ENCODE results near the gene LHB. TPM values are rescaled to one million over a fixed set of nuclear protein-coding genes. Genes with fewer than 3 reads are reported as not detected.
A peak's percentile ranks its signal among the peaks of the same experiment; 100 is the strongest.
"Not testable (repeated sequence)": the region's sequence is repeated elsewhere in the genome, so short reads cannot be mapped to it uniquely, and the experiment has no call there.

LHB gene
- total and polyA plus RNA-seq, 2 donors (not counting 3 experiments of a cell fraction or from before 2014, with no cell fraction given): 1.3 TPM; not detected in 1

GRCh38 chr19:49031642-49032301 is 14.9 kb upstream of the LHB start, which contains the start of gene CGB2:
Gene CGB2, plus strand, starts transcription at chr19:49031890. Its CDS starts 206 bp downstream, at chr19:49032096.
- CTCF ChIA-PET: interaction anchor here (1.0 kb wide), 1 partner anchor 12 kb away, joined by 3 read pairs; no protein-coding TSS in a partner anchor
- H3K4me2 ChIP-seq (ENCODE audit: insufficient read depth, low read length); H3K4me1 ChIP-seq (ENCODE audit: control insufficient read depth, extremely low read depth, insufficient read depth, low read length); H3K79me2 ChIP-seq (ENCODE audit: control insufficient read depth, insufficient read depth, low read length); H3K27ac ChIP-seq (ENCODE audit: insufficient read depth, low read depth, low read length); intact Hi-C loops (cut with micrococcal nuclease); H3K4me3 ChIP-seq (replicated peaks in 1 of 3; ENCODE audit: insufficient read depth in 1 of 3, low read depth in 1 of 3, low read length in 3 of 3); H3K36me3 ChIP-seq (ENCODE audit: control insufficient read depth in 2 of 2, extremely low read depth in 1 of 2, insufficient read depth in 2 of 2, low read length in 2 of 2); H3K27me3 ChIP-seq (ENCODE audit: control insufficient read depth in 2 of 2, insufficient read depth in 2 of 2, low read length in 2 of 2); H4K20me1 ChIP-seq (replicated peaks; ENCODE audit: control insufficient read depth, extremely low read depth, insufficient read depth, low read length); H3K9me1 ChIP-seq (replicated peaks; ENCODE audit: control insufficient read depth, extremely low read depth, insufficient read depth, low read length); dilution Hi-C loops (cut with MboI; ENCODE audit: extremely low pct_ligation_motif_present, low sequenced_read_pairs); H3K9ac ChIP-seq (replicated peaks; ENCODE audit: extremely low read depth, insufficient read depth, low read length); H3K9me3 ChIP-seq (replicated peaks; ENCODE audit: control insufficient read depth, insufficient read depth, low read length); BruUV-seq (replicated peaks); H2AFZ ChIP-seq (ENCODE audit: low read depth, low read length); DNase-seq (ENCODE audit: low read depth, low spot score); FAIRE-seq; POLR2A ChIA-PET: not testable (repeated sequence)
- TF ChIP-seq CTCF (IDR thresholded peaks at IDR 0.05; ENCODE audit: extremely low read depth in 1 of 2, insufficient read depth in 1 of 2, low read depth in 1 of 2, low read length in 2 of 2): peak; percentile 27 to 31

GRCh38 chr19:49030323-49030722 is 13.4 kb upstream of the LHB start:
- intact Hi-C loops (cut with micrococcal nuclease); dilution Hi-C loops (cut with MboI; ENCODE audit: extremely low pct_ligation_motif_present, low sequenced_read_pairs); H3K79me2 ChIP-seq (ENCODE audit: control insufficient read depth, insufficient read depth, low read length); H3K4me3 ChIP-seq (replicated peaks in 1 of 3; ENCODE audit: insufficient read depth in 1 of 3, low read depth in 1 of 3, low read length in 3 of 3); POLR2A ChIA-PET; H3K9me1 ChIP-seq (replicated peaks; ENCODE audit: control insufficient read depth, extremely low read depth, insufficient read depth, low read length); CTCF ChIA-PET; H3K27me3 ChIP-seq (ENCODE audit: control insufficient read depth in 2 of 2, insufficient read depth in 2 of 2, low read length in 2 of 2); H3K36me3 ChIP-seq (ENCODE audit: control insufficient read depth in 2 of 2, extremely low read depth in 1 of 2, insufficient read depth in 2 of 2, low read length in 2 of 2); BruUV-seq (replicated peaks); DNase-seq (ENCODE audit: low read depth, low spot score); H3K27ac ChIP-seq (ENCODE audit: insufficient read depth, low read depth, low read length); H4K20me1 ChIP-seq (replicated peaks; ENCODE audit: control insufficient read depth, extremely low read depth, insufficient read depth, low read length); H2AFZ ChIP-seq (ENCODE audit: low read depth, low read length); H3K4me2 ChIP-seq (ENCODE audit: insufficient read depth, low read length); H3K4me1 ChIP-seq (ENCODE audit: control insufficient read depth, extremely low read depth, insufficient read depth, low read length); FAIRE-seq; H3K9me3 ChIP-seq (replicated peaks; ENCODE audit: control insufficient read depth, insufficient read depth, low read length); H3K9ac ChIP-seq (replicated peaks; ENCODE audit: extremely low read depth, insufficient read depth, low read length): not testable (repeated sequence)

GRCh38 chr19:49029749-49030148 is 12.9 kb upstream of the LHB start:
- H3K27me3 ChIP-seq (ENCODE audit: control insufficient read depth in 2 of 2, insufficient read depth in 2 of 2, low read length in 2 of 2); CTCF ChIA-PET; H4K20me1 ChIP-seq (replicated peaks; ENCODE audit: control insufficient read depth, extremely low read depth, insufficient read depth, low read length); H3K9me1 ChIP-seq (replicated peaks; ENCODE audit: control insufficient read depth, extremely low read depth, insufficient read depth, low read length); H3K4me3 ChIP-seq (replicated peaks in 1 of 3; ENCODE audit: insufficient read depth in 1 of 3, low read depth in 1 of 3, low read length in 3 of 3); H3K4me2 ChIP-seq (ENCODE audit: insufficient read depth, low read length); H3K79me2 ChIP-seq (ENCODE audit: control insufficient read depth, insufficient read depth, low read length); H3K27ac ChIP-seq (ENCODE audit: insufficient read depth, low read depth, low read length); FAIRE-seq; H3K9ac ChIP-seq (replicated peaks; ENCODE audit: extremely low read depth, insufficient read depth, low read length); DNase-seq (ENCODE audit: low read depth, low spot score); H3K9me3 ChIP-seq (replicated peaks; ENCODE audit: control insufficient read depth, insufficient read depth, low read length); BruUV-seq (replicated peaks); POLR2A ChIA-PET; intact Hi-C loops (cut with micrococcal nuclease); H3K4me1 ChIP-seq (ENCODE audit: control insufficient read depth, extremely low read depth, insufficient read depth, low read length); dilution Hi-C loops (cut with MboI; ENCODE audit: extremely low pct_ligation_motif_present, low sequenced_read_pairs); H2AFZ ChIP-seq (ENCODE audit: low read depth, low read length); H3K36me3 ChIP-seq (ENCODE audit: control insufficient read depth in 2 of 2, extremely low read depth in 1 of 2, insufficient read depth in 2 of 2, low read length in 2 of 2): not testable (repeated sequence)
